ENCODE data around the gene SAMD4B.

DNA sequence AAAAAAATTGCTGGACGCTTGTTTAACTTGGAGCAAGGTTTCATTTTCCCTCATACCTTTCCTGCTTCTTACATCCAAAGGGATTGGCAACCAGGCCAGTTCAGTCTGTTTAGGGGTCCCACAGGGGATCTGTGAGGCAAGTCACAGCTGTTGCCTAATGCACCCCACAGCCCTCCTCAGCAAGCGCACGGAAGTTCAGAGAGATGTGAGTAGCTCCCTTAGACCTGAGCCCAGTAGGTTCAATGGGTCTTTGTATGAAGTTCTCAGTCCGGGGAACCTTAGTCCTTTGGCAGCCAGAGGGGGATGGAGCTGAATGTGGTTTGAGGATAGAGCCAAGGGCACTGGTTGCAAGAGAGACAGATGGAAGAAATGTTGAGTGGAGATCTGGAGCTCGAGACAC lies 13.0 kb downstream of the SAMD4B start:
- TF ChIP-seq POLR2A (IDR thresholded peaks at IDR 0.05), result no peak
- TF ChIP-seq, protein P1, sequence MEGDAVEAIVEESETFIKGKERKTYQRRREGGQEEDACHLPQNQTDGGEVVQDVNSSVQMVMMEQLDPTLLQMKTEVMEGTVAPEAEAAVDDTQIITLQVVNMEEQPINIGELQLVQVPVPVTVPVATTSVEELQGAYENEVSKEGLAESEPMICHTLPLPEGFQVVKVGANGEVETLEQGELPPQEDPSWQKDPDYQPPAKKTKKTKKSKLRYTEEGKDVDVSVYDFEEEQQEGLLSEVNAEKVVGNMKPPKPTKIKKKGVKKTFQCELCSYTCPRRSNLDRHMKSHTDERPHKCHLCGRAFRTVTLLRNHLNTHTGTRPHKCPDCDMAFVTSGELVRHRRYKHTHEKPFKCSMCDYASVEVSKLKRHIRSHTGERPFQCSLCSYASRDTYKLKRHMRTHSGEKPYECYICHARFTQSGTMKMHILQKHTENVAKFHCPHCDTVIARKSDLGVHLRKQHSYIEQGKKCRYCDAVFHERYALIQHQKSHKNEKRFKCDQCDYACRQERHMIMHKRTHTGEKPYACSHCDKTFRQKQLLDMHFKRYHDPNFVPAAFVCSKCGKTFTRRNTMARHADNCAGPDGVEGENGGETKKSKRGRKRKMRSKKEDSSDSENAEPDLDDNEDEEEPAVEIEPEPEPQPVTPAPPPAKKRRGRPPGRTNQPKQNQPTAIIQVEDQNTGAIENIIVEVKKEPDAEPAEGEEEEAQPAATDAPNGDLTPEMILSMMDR (IDR thresholded peaks at IDR 0.05), result no peak
- no peak for TF ChIP-seq EP300 (IDR thresholded peaks at IDR 0.05)
